Fibroblast of lung (primary cell): ENCODE results near the gene KRTAP20-3. TPM values are rescaled to one million over a fixed set of nuclear protein-coding genes. Genes with fewer than 3 reads are reported as not detected.

Source experiments
- DNase-seq, 2 donors: peaks; one replicate each; pipeline versions ENCODE4 v3.0.0 to v3.0.0-alpha.2; 2010; ENCODE audit warnings: low read depth in 2 of 2
- H2AFZ ChIP-seq: 2 replicates; pipeline ENCODE4 v1.5.1; 2012; ENCODE audit warnings: low read length, control low read depth, inconsistent platforms
- H3K27ac ChIP-seq: 2 replicates; pipeline ENCODE4 v1.5.1; 2011; ENCODE audit warnings: low read length, control low read depth; ENCODE audit not compliant: insufficient read depth
- H3K27me3 ChIP-seq: 2 replicates; pipeline ENCODE4 v1.5.1; 2011; ENCODE audit warnings: mild to moderate bottlenecking, low read length; ENCODE audit not compliant: control insufficient read depth, insufficient read depth
- H3K36me3 ChIP-seq: 2 replicates; pipeline ENCODE4 v1.5.1; 2011; ENCODE audit warnings: low read length; ENCODE audit not compliant: control insufficient read depth, insufficient read depth
- H3K4me1 ChIP-seq: 2 replicates; pipeline ENCODE4 v1.5.1; 2011; ENCODE audit warnings: low read length; ENCODE audit not compliant: control insufficient read depth, insufficient read depth; ENCODE audit errors: extremely low read depth
- H3K4me2 ChIP-seq: 2 replicates; pipeline ENCODE4 v1.5.1; 2011; ENCODE audit warnings: low read length, control low read depth; ENCODE audit not compliant: insufficient read depth; ENCODE audit errors: extremely low read depth
- H3K4me3 ChIP-seq, 4 experiments: fragments of 200-600 bp in 1 of 4; sonication (generic) in 1 of 4; replicated peaks in 1 of 4; 2 replicates each; pipeline ENCODE4 v1.5.1; 2011 to 2016; ENCODE audit warnings: low read length in 4 of 4, low read depth in 3 of 4, mild to moderate bottlenecking in 3 of 4, control low read depth in 2 of 4, inconsistent platforms in 1 of 4, mixed read lengths in 1 of 4; ENCODE audit not compliant: insufficient read depth in 1 of 4; ENCODE audit errors: control extremely low read depth in 1 of 4
- H3K79me2 ChIP-seq: 2 replicates; pipeline ENCODE4 v1.5.1; 2012; ENCODE audit warnings: mild to moderate bottlenecking, low read length, inconsistent platforms; ENCODE audit not compliant: control insufficient read depth, insufficient read depth
- H3K9ac ChIP-seq: 2 replicates; pipeline ENCODE4 v1.5.1; 2011; ENCODE audit warnings: mild to moderate bottlenecking, low read length, control low read depth; ENCODE audit not compliant: insufficient read depth
- H3K9me3 ChIP-seq: 2 replicates; pipeline ENCODE4 v1.5.1; 2012; ENCODE audit warnings: low read depth, low read length; ENCODE audit not compliant: control insufficient read depth, insufficient read depth
- H4K20me1 ChIP-seq: 2 replicates; pipeline ENCODE4 v1.5.1; 2011; ENCODE audit warnings: low read length; ENCODE audit not compliant: control insufficient read depth, insufficient read depth; ENCODE audit errors: extremely low read depth
- CTCF ChIP-seq, 2 donors: IDR thresholded peaks in 1 of 2; conservative IDR thresholded peaks in 1 of 2; 1 replicate in 1 of 2; 2 replicates in 1 of 2; pipeline ENCODE4 v1.5.1; 2011 to 2012; ENCODE audit warnings: low read length in 2 of 2, control low read depth in 1 of 2, inconsistent platforms in 1 of 2, low read depth in 1 of 2, mild to moderate bottlenecking in 1 of 2
- EZH2 ChIP-seq: IDR thresholded peaks from 2 replicates; pipeline ENCODE4 v1.5.1; 2012; ENCODE audit warnings: low read length, control low read depth, mild to moderate bottlenecking; ENCODE audit errors: missing control alignments
- polyA plus RNA-seq, 2 donors: library from polyadenylated mRNA; depleted of rRNA in 1 of 2; stranded (reverse) in 1 of 2; unstranded in 1 of 2; fragments of >200 nt; gene quantifications; 2 replicates each; pipeline ENCODE4 v1.2.1, GENCODE V29; 2011 to 2012; ENCODE audit warnings: missing spikeins in 1 of 2
- total RNA-seq: library from RNA; depleted of rRNA; stranded (reverse); fragments of >200 nt; gene quantifications from 2 replicates; pipeline ENCODE4 v1.2.1, GENCODE V29; 2014

Gene KRTAP20-3
- total and polyA plus RNA-seq, 2 donors (not counting 1 experiment from before 2014, with no cell fraction given): not detected

- Histone ChIP-seq H3K4me3 (no peak overlapping the region), H3K4me2 (no peak overlapping the region), H4K20me1 (no peaks in the 10 kb centered on the region), H3K27me3 (no peaks in the 10 kb centered on the region), H3K9me3 (no peaks in the 10 kb centered on the region), H3K4me1 (no peaks in the 10 kb centered on the region), H3K27ac (no peak overlapping the region), H3K9ac (no peak overlapping the region), H3K79me2 (no peaks in the 10 kb centered on the region), H2AFZ (no peak overlapping the region), H3K36me3 (no peaks in the 10 kb centered on the region)
- no peak for DNase-seq
- TF ChIP-seq EZH2: no peak
- no peak for TF ChIP-seq CTCF (conservative IDR thresholded peaks at IDR 0.05 in 1 of 2, IDR thresholded peaks at IDR 0.05 in 1 of 2; ENCODE audit: low read depth in 1 of 2, low read length in 2 of 2)
These were observed 26.1 kb downstream of the KRTAP20-3 start for GRCh38 chr21:30668776-30669175.

DNA sequence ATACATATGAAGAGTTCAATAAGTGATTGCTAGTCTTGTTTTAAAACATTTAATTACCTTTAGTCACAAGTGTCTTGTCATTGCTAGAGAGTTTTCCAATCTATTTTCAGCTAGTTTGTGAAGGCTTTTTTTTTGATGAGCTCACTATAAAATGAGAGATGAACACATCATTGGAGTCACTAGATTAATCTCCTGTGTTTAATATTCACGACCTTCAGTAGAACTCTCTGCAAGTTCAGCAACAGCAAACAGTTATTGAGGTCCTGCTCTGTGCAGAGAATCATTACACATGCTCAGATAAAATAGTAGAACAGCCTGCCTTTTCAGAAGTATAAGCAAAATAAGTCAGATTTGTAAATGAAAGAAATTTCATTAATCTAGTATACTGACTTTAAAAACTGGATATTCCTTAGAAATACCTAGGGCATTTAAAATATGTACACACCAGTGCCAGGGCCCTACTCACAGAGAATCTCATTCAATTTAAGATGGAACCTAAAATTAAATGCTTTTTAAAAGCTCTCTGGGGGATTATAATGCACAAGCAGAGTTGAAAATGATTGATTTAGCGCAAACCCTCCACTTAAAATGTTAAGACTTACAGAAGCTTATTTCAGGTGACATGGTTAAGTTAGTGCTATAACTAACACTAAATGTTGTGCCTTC, 30.5 kb downstream of the KRTAP20-3 start:
- H3K9me3 ChIP-seq: no peaks in the 10 kb centered on the region
- no peaks in the 10 kb centered on the region for H4K20me1 ChIP-seq
- H3K36me3 ChIP-seq: no peaks in the 10 kb centered on the region
- no peak overlapping the region for H2AFZ ChIP-seq
- H3K9ac ChIP-seq: no peak overlapping the region
- no peak for TF ChIP-seq CTCF (conservative IDR thresholded peaks at IDR 0.05 in 1 of 2, IDR thresholded peaks at IDR 0.05 in 1 of 2; ENCODE audit: low read depth in 1 of 2, low read length in 2 of 2)
- TF ChIP-seq EZH2: no peak
- H3K4me3 ChIP-seq: no peak overlapping the region
- no peaks in the 10 kb centered on the region for H3K27me3 ChIP-seq
- no peak overlapping the region for H3K4me2 ChIP-seq
- no peaks in the 10 kb centered on the region for H3K79me2 ChIP-seq
- no peak overlapping the region for H3K27ac ChIP-seq
- H3K4me1 ChIP-seq: no peaks in the 10 kb centered on the region
- no peak for DNase-seq

DNA sequence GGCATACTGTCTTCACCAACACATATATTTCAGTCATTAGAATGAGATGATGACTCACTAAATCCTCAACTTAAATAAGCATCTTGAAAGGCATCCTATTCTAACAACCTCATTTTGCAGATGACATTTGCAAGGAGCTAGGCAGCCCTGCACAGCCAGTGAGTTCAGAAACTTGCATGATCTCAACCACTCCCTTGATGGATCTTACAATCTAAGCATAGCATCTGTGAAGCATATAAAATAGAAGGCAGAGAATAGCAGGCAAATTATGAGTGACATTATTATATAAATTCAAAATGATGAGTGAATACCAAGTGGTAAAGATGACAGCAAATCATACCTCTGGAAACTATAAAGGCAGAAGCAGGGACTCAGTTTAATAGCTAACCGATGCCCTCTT, 31.6 kb downstream of the KRTAP20-3 start:
- H3K79me2 ChIP-seq: no peaks in the 10 kb centered on the region
- TF ChIP-seq CTCF (conservative IDR thresholded peaks at IDR 0.05 in 1 of 2, IDR thresholded peaks at IDR 0.05 in 1 of 2; ENCODE audit: low read depth in 1 of 2, low read length in 2 of 2): no peak
- no peak for TF ChIP-seq EZH2
- no peak overlapping the region for H3K27ac ChIP-seq
- H3K4me2 ChIP-seq: no peak overlapping the region
- no peak overlapping the region for H2AFZ ChIP-seq
- no peak overlapping the region for H3K4me3 ChIP-seq
- no peak overlapping the region for H3K9ac ChIP-seq
- no peak for DNase-seq
- no peaks in the 10 kb centered on the region for H3K27me3 ChIP-seq
- H3K36me3 ChIP-seq: no peaks in the 10 kb centered on the region
- no peaks in the 10 kb centered on the region for H3K9me3 ChIP-seq
- H4K20me1 ChIP-seq: no peaks in the 10 kb centered on the region
- no peaks in the 10 kb centered on the region for H3K4me1 ChIP-seq
